Mucosa of descending colon (tissue), 3 donors: Measurements from ENCODE around the gene GPATCH3. TPM values are rescaled to one million over a fixed set of nuclear protein-coding genes. Genes with fewer than 3 reads are reported as not detected.

ENCODE experiments used
- ATAC-seq: fragments of 200-7000 bp; cut with Tn5 transposase; one replicate; pipeline ENCODE4 v1.9.1; 2020; ENCODE audit warnings: mild to moderate bottlenecking, moderate library complexity
- DNase-seq, 3 donors: peaks; one replicate each; pipeline ENCODE4 v3.0.0-alpha.2; 2020
- H3K36me3 ChIP-seq: fragments of 200-600 bp; one replicate; pipeline ENCODE4 v1.8.0; 2021; ENCODE audit warnings: low read depth, mild to moderate bottlenecking
- H3K4me1 ChIP-seq: fragments of 200-600 bp; one replicate; pipeline ENCODE4 v1.8.0; 2021; ENCODE audit warnings: low read depth, mild to moderate bottlenecking
- H3K4me3 ChIP-seq: fragments of 200-600 bp; one replicate; pipeline ENCODE4 v1.8.0; 2021; ENCODE audit warnings: mild to moderate bottlenecking
- H3K9me3 ChIP-seq: fragments of 200-600 bp; one replicate; pipeline ENCODE4 v1.8.0; 2021; ENCODE audit warnings: mild to moderate bottlenecking
- intact Hi-C, 2 donors: fragments of 100-400 bp; cut with DNase I in 1 of 2; cut with micrococcal nuclease in 1 of 2; formaldehyde crosslinking; loops; one replicate each; pipeline versions ENCODE4 v1.11.0 to v1.11.1; 2022; cut with DNase I, micrococcal nuclease
- total RNA-seq, 3 donors: library from RNA; stranded (reverse); fragmentation: NEBNext Ultra II Directional in 2 of 3; extraction: Animal tissue kit (Norgen Biotek cat#: 25700) in 2 of 3; gene quantifications; one replicate each; pipeline versions ENCODE4 v1.2.1 to v1.2.4, GENCODE V29; 2021 to 2023
- TF ChIP-seq, protein P1 (sequence below): fragments of 200-600 bp; IDR thresholded peaks from one replicate; pipeline ENCODE4 v1.8.0; 2022; ENCODE audit warnings: antibody characterized with exemption, mild to moderate bottlenecking
- donor health status: DM: no; HTN: no; CAD: no; lungs with moderate emphysema.
- donor health status: DM: no; HTN: no; CAD: no.
- donor health status: DM: no; HTN: yes; CAD: no.

The GPATCH3 gene
- total RNA-seq, 3 donors from 2014 or later, result 14.0 to 17.5 (median 14.5) TPM

GRCh38 chr1:26912147-26912490 lies 11.9 kb upstream of the GPATCH3 start:
- Histone ChIP-seq H3K4me1 (peaks cover 28% of the 10 kb centered on the region), H3K9me3 (no peaks in the 10 kb centered on the region), H3K36me3 (no peaks in the 10 kb centered on the region), H3K4me3 (no peak overlapping the region)
- intact Hi-C loops, result no loop called here
- no peak for DNase-seq
- TF ChIP-seq, protein P1, sequence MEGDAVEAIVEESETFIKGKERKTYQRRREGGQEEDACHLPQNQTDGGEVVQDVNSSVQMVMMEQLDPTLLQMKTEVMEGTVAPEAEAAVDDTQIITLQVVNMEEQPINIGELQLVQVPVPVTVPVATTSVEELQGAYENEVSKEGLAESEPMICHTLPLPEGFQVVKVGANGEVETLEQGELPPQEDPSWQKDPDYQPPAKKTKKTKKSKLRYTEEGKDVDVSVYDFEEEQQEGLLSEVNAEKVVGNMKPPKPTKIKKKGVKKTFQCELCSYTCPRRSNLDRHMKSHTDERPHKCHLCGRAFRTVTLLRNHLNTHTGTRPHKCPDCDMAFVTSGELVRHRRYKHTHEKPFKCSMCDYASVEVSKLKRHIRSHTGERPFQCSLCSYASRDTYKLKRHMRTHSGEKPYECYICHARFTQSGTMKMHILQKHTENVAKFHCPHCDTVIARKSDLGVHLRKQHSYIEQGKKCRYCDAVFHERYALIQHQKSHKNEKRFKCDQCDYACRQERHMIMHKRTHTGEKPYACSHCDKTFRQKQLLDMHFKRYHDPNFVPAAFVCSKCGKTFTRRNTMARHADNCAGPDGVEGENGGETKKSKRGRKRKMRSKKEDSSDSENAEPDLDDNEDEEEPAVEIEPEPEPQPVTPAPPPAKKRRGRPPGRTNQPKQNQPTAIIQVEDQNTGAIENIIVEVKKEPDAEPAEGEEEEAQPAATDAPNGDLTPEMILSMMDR, result no peak
- no peak for ATAC-seq

DNA sequence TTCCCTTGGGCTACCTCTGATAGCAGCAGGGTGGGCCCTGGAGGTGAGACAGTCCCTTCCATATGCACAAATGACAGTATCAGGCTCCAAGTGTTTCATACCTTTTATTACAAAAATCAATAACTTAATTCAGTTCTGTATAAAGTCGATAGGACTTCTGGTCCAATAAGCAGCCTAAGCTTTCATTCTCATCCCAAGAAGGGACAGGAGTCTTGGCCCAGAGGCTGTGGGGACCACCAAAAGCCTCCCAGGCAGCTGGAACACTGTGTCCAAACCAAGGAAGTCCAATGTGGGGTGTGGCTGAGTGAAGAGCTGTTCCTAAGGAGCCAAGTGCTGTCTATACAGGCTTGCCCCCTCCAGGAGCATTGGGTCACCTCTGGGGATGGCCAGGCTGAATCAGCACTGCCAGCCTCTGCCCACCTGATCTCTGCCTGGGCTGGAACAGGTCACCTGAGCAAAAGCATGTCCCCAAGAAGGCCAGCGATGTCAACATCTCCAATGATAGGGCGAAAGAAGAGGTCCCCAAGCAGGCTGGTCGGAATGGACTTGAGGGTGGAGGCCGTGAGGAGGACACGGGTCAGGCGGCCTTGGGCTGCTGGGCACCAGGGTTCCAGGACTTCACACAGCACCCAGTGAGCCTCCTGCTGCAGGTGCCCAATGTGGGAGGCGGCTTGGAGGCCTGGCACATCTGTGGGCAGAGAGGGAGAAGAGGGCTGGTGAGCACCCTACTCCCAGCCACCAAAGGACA lies 11.3 kb upstream of the GPATCH3 start:
- peak in 1 of 3 donors; percentile 54 for DNase-seq
- no peak overlapping the region for H3K4me3 ChIP-seq
- intact Hi-C loops, result no loop called here

GRCh38 chr1:26910343-26911160 lies 10.3 kb upstream of the GPATCH3 start:
- H3K4me1 ChIP-seq, result peaks cover 28% of the 10 kb centered on the region
- TF ChIP-seq, protein P1, result no peak
- intact Hi-C loops, result no loop called here
- H3K9me3 ChIP-seq, result no peaks in the 10 kb centered on the region
- no peak overlapping the region for H3K4me3 ChIP-seq
- ATAC-seq (peak; percentile 39), DNase-seq (peak in 1 of 3 donors; percentile 42)
- no peaks in the 10 kb centered on the region for H3K36me3 ChIP-seq

More for the DNA sequence above, 11.3 kb upstream of the GPATCH3 start:
- ATAC-seq, result no peak
- Histone ChIP-seq H3K36me3 (no peaks in the 10 kb centered on the region), H3K4me1 (peaks cover 28% of the 10 kb centered on the region), H3K9me3 (no peaks in the 10 kb centered on the region)
- TF ChIP-seq, protein P1, result no peak

DNA sequence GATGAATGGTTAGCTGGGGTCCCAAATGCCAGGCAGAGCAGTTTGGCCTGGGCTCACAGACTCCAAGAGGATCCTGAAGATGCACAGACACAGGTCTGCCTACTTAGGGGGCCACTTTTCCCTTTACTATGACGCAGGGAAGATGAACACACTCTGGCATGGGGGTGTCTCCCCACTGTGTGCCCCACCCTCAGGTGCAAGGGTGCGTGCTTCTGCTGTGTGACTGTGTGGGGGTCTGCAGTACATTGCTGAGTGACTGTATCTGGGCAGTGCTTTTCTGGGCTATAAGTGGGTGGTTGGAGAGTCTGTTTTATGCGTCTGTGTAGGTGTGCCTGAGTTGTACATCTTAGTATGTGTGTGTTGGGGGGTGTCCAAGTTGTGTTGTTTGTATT lies 9.7 kb upstream of the GPATCH3 start:
- DNase-seq, result no peak
- TF ChIP-seq, protein P1, result no peak
- Histone ChIP-seq H3K9me3 (no peaks in the 10 kb centered on the region), H3K4me1 (peaks cover 25% of the 10 kb centered on the region), H3K4me3 (no peak overlapping the region), H3K36me3 (no peaks in the 10 kb centered on the region)
- intact Hi-C loops, result no loop called here
- ATAC-seq, result no peak

DNA sequence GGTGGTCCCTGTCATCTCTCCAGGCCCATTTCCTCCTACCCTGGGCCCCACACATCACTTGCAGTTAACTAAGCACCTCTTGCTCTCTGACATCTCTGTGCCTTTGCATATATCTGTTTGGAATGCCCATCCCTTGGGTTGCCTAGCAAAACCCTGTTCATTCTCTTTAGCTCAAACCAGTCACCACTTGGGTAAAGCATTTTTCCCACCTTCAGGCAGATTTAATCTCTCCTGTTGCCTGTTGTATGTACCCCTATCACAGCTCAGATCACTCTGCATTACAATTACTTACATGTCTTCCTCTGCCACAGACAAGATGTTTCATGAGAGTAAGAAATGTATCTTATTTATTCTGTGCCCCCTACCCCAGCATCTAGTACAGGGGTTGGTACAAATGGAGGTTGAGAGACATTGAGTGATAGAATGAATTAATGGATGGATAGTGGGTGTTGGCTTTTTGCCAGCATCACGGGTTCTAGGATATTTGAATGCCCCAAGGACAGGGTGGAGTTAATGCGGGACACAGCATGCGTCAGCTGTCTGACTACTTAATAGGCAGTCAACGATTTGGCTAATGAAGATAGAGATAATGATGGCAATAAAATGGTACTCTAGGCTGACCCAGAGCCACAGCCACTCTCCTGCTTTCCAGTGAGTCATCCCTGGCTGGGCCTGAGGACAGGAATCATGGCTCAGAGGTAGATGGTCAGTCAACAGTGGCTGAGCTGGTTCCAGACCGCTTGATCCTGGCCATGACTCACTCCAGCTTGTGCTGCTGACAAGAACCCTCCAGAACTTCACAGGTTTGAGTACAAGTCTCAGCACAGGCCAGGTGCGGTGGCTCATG lies 7.0 kb upstream of the GPATCH3 start:
- intact Hi-C loops, result no loop called here
- TF ChIP-seq, protein P1, result no peak
- Histone ChIP-seq H3K36me3 (no peaks in the 10 kb centered on the region), H3K4me3 (no peak overlapping the region), H3K9me3 (no peaks in the 10 kb centered on the region), H3K4me1 (peaks cover 11% of the 10 kb centered on the region)
- ATAC-seq (peak; percentile 65), DNase-seq (no peak)
